ENCODE results near the gene RBFOX1.

The RBFOX1 gene

DNA sequence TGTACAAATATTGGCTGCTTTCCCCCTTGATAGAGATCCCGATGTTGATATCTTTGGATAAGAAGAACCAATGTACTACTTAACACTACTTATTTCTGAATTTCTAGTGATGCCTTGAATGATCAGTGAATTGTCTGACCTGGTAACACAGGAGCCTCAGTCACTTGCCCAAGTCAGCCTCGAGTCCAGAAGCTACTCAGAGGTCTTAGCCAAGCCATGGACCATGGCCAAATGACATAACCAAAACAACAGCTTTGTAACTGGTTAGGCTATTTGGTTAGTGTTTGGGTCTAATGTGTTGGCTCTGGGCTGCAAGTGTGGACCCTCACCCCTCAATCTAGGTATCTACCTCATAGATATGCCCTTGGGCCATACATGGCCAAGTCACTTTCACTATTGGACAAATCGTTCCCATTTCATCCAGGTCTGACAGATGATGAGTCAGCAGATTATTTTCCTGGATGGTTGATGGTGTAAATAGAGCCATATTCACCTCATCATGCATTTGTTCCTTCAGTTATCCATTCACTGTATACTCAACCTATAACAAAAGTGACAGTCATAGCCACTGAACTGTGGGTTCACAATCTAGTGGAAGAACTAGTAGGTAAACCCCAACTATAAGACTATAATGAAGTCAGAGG is 3.5 kb downstream of the RBFOX1 start:
- in situ Hi-C loops (cut with HindIII; ENCODE audit: low sequenced_read_pairs): no loop called here
- DNase-seq (ENCODE audit: low read depth, low spot score): no peak
- H3K4me3 ChIP-seq (ENCODE audit: low read depth, low read length): no peak overlapping the region
- no peak for TF ChIP-seq CTCF (IDR thresholded peaks at IDR 0.05; ENCODE audit: low read depth, low read length)

DNA sequence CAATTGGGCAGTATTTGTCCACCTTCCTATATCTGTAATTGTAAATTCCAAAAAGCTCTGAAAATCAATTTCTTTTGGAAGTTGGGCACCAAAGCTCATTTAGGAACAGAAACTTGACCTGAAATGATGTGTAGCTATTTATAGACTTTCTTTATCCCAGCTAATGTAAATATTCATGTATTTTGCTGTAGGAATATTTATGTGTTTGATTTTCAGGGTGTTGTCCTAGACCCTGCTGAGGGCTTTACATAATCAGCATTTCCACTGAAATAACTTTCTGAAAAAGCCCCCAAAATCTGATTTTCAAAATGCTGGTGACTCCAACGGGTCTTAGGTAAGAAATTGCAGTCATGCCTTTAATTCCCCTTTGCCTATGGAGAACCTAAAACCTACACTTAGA is 4.1 kb downstream of the RBFOX1 start:
- H3K4me3 ChIP-seq (ENCODE audit: low read depth, low read length): no peak overlapping the region
- no peak for DNase-seq (ENCODE audit: low read depth, low spot score)
- no peak for TF ChIP-seq CTCF (IDR thresholded peaks at IDR 0.05; ENCODE audit: low read depth, low read length)
- in situ Hi-C loops (cut with HindIII; ENCODE audit: low sequenced_read_pairs): no loop called here

- no peak for TF ChIP-seq CTCF (IDR thresholded peaks at IDR 0.05; ENCODE audit: low read depth, low read length)
- in situ Hi-C loops (cut with HindIII; ENCODE audit: low sequenced_read_pairs): no loop called here
- H3K4me3 ChIP-seq (ENCODE audit: low read depth, low read length): no peak overlapping the region
- DNase-seq (ENCODE audit: low read depth, low spot score): no peak
Measured at GRCh38 chr16:7338826-7339225, 6.2 kb downstream of the RBFOX1 start.

DNA sequence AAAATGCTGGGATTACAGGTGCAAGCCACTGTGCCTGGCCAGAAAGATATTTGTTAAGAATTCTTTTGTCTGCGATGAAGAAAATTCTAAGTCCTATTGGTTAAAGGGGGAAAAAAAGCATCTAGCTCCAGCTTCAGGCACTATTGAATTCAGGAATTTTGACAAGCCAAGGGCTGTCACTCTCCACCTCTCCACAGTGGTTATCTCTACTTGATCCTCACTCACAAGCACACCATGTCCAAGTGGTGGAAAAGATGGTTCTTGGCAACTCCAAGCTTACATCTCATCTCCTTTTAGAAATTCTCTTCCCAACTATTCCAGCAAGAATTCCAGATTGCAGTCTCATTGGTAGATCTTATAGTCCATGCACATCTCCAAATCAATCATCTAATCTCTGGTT is 7.1 kb downstream of the RBFOX1 start:
- H3K4me3 ChIP-seq (ENCODE audit: low read depth, low read length): no peak overlapping the region
- no peak for TF ChIP-seq CTCF (IDR thresholded peaks at IDR 0.05; ENCODE audit: low read depth, low read length)
- in situ Hi-C loops (cut with HindIII; ENCODE audit: low sequenced_read_pairs): no loop called here
- DNase-seq (ENCODE audit: low read depth, low spot score): no peak

- no peak for TF ChIP-seq CTCF (IDR thresholded peaks at IDR 0.05; ENCODE audit: low read depth, low read length)
- no peak for DNase-seq (ENCODE audit: low read depth, low spot score)
- H3K4me3 ChIP-seq (ENCODE audit: low read depth, low read length): no peak overlapping the region
- in situ Hi-C loops (cut with HindIII; ENCODE audit: low sequenced_read_pairs): no loop called here
Measured at GRCh38 chr16:7340938-7341337, 8.3 kb downstream of the RBFOX1 start.

GRCh38 chr16:7342598-7342997 is 10.0 kb downstream of the RBFOX1 start:
- no peak for TF ChIP-seq CTCF (IDR thresholded peaks at IDR 0.05; ENCODE audit: low read depth, low read length)
- no peak for DNase-seq (ENCODE audit: low read depth, low spot score)
- in situ Hi-C loops (cut with HindIII; ENCODE audit: low sequenced_read_pairs): no loop called here
- H3K4me3 ChIP-seq (ENCODE audit: low read depth, low read length): no peak overlapping the region

- no peak for TF ChIP-seq CTCF (IDR thresholded peaks at IDR 0.05; ENCODE audit: low read depth, low read length)
- DNase-seq (ENCODE audit: low read depth, low spot score): no peak
- no peak overlapping the region for H3K4me3 ChIP-seq (ENCODE audit: low read depth, low read length)
- in situ Hi-C loops (cut with HindIII; ENCODE audit: low sequenced_read_pairs): no loop called here
Measured at GRCh38 chr16:7343243-7343642, 10.6 kb downstream of the RBFOX1 start.

Measured in astrocyte of the spinal cord (primary cell).